HepG2 (cell line): ENCODE measurements around the gene NKPD1. TPM values are rescaled to one million over a fixed set of nuclear protein-coding genes. Genes with fewer than 3 reads are reported as not detected.
"Not testable (repeated sequence)": the region's sequence is repeated elsewhere in the genome, so short reads cannot be mapped to it uniquely, and the experiment has no call there.

Experiments
- ATAC-seq: fragments of 200-7000 bp; cut with Tn5 transposase; 3 replicates; pipeline ENCODE4 v1.9.1; 2020; ENCODE audit warnings: mild to moderate bottlenecking, moderate library complexity
- BruUV-seq: library from RNA; stranded (reverse); fragments of 400-500 nt; replicated peaks from 2 replicates; lab custom pipeline; 2021; lab: Mats Ljungman, UMichigan
- CTCF ChIA-PET: fragments of 300-600 bp; formaldehyde crosslinking; extraction: SDS; loops from one replicate; lab custom pipeline; 2021; ENCODE audit warnings: low total read pairs, inconsistent platforms, low intra/inter-chr PET ratio; lab: Yijun Ruan, JAX
- POLR2A ChIA-PET: fragments of 350-600 bp; sonication (Branson Sonifier 250); formaldehyde crosslinking; loops from one replicate; lab custom pipeline; 2020; ENCODE audit warnings: antibody characterized with exemption, inconsistent platforms; lab: Yijun Ruan, JAX
- DNase-seq: peaks from one replicate; pipeline ENCODE4 v3.0.0-alpha.2; 2015; ENCODE audit warnings: low spot score
- FAIRE-seq: peaks from 3 replicates; lab custom pipeline; 2011; peaks lifted over from hg19 to GRCh38; lab: Jason Lieb, UNC
- H2AFZ ChIP-seq: one replicate; pipeline ENCODE4 v1.6.1; 2011; ENCODE audit warnings: low read length, inconsistent platforms
- H3K27ac ChIP-seq: fragments of 300-600 bp; 3 replicates; pipeline ENCODE4 v1.8.0; 2011; ENCODE audit warnings: mixed run types, mild to moderate bottlenecking, mixed read lengths, low read length, inconsistent platforms; ENCODE audit not compliant: insufficient read depth; ENCODE audit errors: extremely low read length
- H3K27me3 ChIP-seq, 2 experiments: fragments of 200-600 bp in 1 of 2; 2 replicates in 1 of 2; 3 replicates in 1 of 2; pipeline versions ENCODE4 v1.6.0 to v1.8.0; 2011; ENCODE audit warnings: low read length in 2 of 2, mild to moderate bottlenecking in 2 of 2, moderate library complexity in 2 of 2, inconsistent platforms in 1 of 2; ENCODE audit not compliant: insufficient read depth in 2 of 2, control insufficient read depth in 1 of 2
- H3K36me3 ChIP-seq, 2 experiments: fragments of 200-600 bp in 1 of 2; replicated peaks in 1 of 2; 2 replicates in 1 of 2; 3 replicates in 1 of 2; pipeline versions ENCODE4 v1.5.1 to v1.8.0; 2011; ENCODE audit warnings: low read length in 2 of 2, inconsistent platforms in 1 of 2; ENCODE audit not compliant: insufficient read depth in 2 of 2, control insufficient read depth in 1 of 2
- H3K4me1 ChIP-seq: 2 replicates; pipeline ENCODE4 v1.5.1; 2012; ENCODE audit warnings: low read length, inconsistent platforms; ENCODE audit not compliant: insufficient read depth
- H3K4me2 ChIP-seq: 2 replicates; pipeline ENCODE4 v1.6.0; 2011; ENCODE audit warnings: low read depth, low read length, inconsistent platforms
- H3K4me3 ChIP-seq, 3 experiments: fragments of 200-600 bp in 1 of 3; sonication (generic), shearing (Covaris generic) in 1 of 3; replicated peaks in 1 of 3; 2 replicates each; pipeline ENCODE4 v1.5.1; 2011 to 2016; ENCODE audit warnings: low read length in 3 of 3, inconsistent platforms in 2 of 3, low read depth in 2 of 3, mild to moderate bottlenecking in 2 of 3, control low read depth in 1 of 3, mixed read lengths in 1 of 3; ENCODE audit not compliant: insufficient read depth in 1 of 3
- H3K79me2 ChIP-seq: one replicate; pipeline ENCODE4 v1.6.1; 2011; ENCODE audit warnings: low read length, inconsistent platforms; ENCODE audit not compliant: insufficient read depth
- H3K9ac ChIP-seq: 2 replicates; pipeline ENCODE4 v1.6.0; 2011; ENCODE audit warnings: mild to moderate bottlenecking, low read depth, low read length, inconsistent platforms; ENCODE audit not compliant: insufficient read depth
- H3K9me3 ChIP-seq: 2 replicates; pipeline ENCODE4 v1.5.1; 2012; ENCODE audit warnings: mild to moderate bottlenecking, low read length
- H4K20me1 ChIP-seq: 2 replicates; pipeline ENCODE4 v1.6.0; 2011; ENCODE audit warnings: inconsistent platforms, mild to moderate bottlenecking, low read length, moderate library complexity; ENCODE audit not compliant: insufficient read depth
- MAFF ChIP-seq: IDR thresholded peaks from 2 replicates; pipeline ENCODE4 v1.6.1; 2011; ENCODE audit warnings: low read depth, low read length, improper control_type of control experiment
- ZNF572 ChIP-seq: sonication (generic); formaldehyde crosslinking; IDR thresholded peaks from 2 replicates; pipeline ENCODE4 v1.5.1; 2020; ENCODE audit warnings: mild to moderate bottlenecking, missing genetic modification reagents
- WGBS: methylation state at CpG from one replicate; pipeline ENCODE4 v1.1.6; 2017; ENCODE audit warnings: low lambda C conversion rate; 5-methylcytosine and 5-hydroxymethylcytosine counted together
- in situ Hi-C: cut with HindIII; loops from 2 replicates; pipeline ENCODE4 v1.10.0; 2017; ENCODE audit warnings: low pct_unique_long_range_greater_than_20kb; ENCODE audit not compliant: extremely low pct_ligation_motif_present
- intact Hi-C: fragments of 100-400 bp; cut with micrococcal nuclease; formaldehyde crosslinking; loops from one replicate; pipeline ENCODE4 v1.10.0; 2022; ENCODE audit not compliant: unreplicated experiment
- polyA plus RNA-seq, 8 experiments: library from polyadenylated mRNA; depleted of rRNA in 3 of 8; stranded (reverse) in 7 of 8; unstranded in 1 of 8; fragments of >200 nt; fragmentation: Illumina TruSeq in 4 of 8; extraction: Trizol in 4 of 8; gene quantifications; 2 replicates each; pipeline versions ENCODE4 v1.2.1 to v1.2.3, GENCODE V29; 2011 to 2016; ENCODE audit warnings: low read depth in 4 of 8, missing spikeins in 1 of 8, mixed read lengths in 1 of 8; ENCODE audit not compliant: insufficient read depth in 1 of 8
- total RNA-seq, 5 experiments: library from RNA; depleted of rRNA; stranded (reverse); fragments of >200 nt; fragmentation: Illumina TruSeq; extraction: Trizol; gene quantifications; 2 replicates each; pipeline ENCODE4 v1.2.3, GENCODE V29; 2016; ENCODE audit warnings: low read depth in 1 of 5
- TF ChIP-seq, protein P1 (sequence below): sonication (generic); formaldehyde crosslinking; IDR thresholded peaks from 2 replicates; pipeline ENCODE4 v1.9.0; 2021; ENCODE audit warnings: mild to moderate bottlenecking, missing genetic modification reagents
- TF ChIP-seq, protein P2 (sequence below): sonication (generic); formaldehyde crosslinking; IDR thresholded peaks from 2 replicates; pipeline ENCODE4 v1.4.0; 2020; ENCODE audit warnings: mild to moderate bottlenecking, missing genetic modification reagents
- TF ChIP-seq, protein P3 (sequence below): sonication (generic); formaldehyde crosslinking; IDR thresholded peaks from 2 replicates; pipeline ENCODE4 v1.4.0; 2020; ENCODE audit warnings: mild to moderate bottlenecking, missing genetic modification reagents, borderline replicate concordance

The NKPD1 gene
- total and polyA plus RNA-seq, 2 of the 13 experiments (the other 11 are each of a cell fraction or from before 2014, with no cell fraction given) = 0.03 TPM; not detected in 1

DNA sequence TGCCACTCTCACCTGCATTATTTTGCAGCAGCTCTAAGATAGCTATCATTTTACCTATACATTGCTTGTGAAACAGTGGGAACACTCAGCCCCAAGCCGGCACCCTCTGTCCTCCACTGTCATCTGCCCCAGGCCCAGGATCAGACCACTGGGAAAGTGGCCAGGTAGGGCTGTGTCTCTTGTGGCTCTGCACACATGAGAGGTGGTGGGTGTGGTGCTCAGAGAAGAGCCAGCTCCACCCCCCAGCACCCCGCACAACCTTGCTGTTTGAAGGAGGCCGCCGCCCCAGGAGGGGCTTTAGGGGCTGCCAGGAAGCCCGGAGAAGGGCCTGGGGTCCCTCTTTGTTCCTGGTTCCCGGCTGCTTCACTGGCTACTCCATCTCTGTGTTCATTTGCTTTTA, 41.2 kb downstream of the NKPD1 start (continued):
- TF ChIP-seq, protein P1, sequence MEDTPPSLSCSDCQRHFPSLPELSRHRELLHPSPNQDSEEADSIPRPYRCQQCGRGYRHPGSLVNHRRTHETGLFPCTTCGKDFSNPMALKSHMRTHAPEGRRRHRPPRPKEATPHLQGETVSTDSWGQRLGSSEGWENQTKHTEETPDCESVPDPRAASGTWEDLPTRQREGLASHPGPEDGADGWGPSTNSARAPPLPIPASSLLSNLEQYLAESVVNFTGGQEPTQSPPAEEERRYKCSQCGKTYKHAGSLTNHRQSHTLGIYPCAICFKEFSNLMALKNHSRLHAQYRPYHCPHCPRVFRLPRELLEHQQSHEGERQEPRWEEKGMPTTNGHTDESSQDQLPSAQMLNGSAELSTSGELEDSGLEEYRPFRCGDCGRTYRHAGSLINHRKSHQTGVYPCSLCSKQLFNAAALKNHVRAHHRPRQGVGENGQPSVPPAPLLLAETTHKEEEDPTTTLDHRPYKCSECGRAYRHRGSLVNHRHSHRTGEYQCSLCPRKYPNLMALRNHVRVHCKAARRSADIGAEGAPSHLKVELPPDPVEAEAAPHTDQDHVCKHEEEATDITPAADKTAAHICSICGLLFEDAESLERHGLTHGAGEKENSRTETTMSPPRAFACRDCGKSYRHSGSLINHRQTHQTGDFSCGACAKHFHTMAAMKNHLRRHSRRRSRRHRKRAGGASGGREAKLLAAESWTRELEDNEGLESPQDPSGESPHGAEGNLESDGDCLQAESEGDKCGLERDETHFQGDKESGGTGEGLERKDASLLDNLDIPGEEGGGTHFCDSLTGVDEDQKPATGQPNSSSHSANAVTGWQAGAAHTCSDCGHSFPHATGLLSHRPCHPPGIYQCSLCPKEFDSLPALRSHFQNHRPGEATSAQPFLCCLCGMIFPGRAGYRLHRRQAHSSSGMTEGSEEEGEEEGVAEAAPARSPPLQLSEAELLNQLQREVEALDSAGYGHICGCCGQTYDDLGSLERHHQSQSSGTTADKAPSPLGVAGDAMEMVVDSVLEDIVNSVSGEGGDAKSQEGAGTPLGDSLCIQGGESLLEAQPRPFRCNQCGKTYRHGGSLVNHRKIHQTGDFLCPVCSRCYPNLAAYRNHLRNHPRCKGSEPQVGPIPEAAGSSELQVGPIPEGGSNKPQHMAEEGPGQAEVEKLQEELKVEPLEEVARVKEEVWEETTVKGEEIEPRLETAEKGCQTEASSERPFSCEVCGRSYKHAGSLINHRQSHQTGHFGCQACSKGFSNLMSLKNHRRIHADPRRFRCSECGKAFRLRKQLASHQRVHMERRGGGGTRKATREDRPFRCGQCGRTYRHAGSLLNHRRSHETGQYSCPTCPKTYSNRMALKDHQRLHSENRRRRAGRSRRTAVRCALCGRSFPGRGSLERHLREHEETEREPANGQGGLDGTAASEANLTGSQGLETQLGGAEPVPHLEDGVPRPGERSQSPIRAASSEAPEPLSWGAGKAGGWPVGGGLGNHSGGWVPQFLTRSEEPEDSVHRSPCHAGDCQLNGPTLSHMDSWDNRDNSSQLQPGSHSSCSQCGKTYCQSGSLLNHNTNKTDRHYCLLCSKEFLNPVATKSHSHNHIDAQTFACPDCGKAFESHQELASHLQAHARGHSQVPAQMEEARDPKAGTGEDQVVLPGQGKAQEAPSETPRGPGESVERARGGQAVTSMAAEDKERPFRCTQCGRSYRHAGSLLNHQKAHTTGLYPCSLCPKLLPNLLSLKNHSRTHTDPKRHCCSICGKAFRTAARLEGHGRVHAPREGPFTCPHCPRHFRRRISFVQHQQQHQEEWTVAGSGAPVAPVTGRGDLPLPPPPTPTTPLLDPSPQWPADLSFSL (CRISPR knock-in tag) = no peak
- TF ChIP-seq ZNF572 = no peak
- TF ChIP-seq, protein P2, sequence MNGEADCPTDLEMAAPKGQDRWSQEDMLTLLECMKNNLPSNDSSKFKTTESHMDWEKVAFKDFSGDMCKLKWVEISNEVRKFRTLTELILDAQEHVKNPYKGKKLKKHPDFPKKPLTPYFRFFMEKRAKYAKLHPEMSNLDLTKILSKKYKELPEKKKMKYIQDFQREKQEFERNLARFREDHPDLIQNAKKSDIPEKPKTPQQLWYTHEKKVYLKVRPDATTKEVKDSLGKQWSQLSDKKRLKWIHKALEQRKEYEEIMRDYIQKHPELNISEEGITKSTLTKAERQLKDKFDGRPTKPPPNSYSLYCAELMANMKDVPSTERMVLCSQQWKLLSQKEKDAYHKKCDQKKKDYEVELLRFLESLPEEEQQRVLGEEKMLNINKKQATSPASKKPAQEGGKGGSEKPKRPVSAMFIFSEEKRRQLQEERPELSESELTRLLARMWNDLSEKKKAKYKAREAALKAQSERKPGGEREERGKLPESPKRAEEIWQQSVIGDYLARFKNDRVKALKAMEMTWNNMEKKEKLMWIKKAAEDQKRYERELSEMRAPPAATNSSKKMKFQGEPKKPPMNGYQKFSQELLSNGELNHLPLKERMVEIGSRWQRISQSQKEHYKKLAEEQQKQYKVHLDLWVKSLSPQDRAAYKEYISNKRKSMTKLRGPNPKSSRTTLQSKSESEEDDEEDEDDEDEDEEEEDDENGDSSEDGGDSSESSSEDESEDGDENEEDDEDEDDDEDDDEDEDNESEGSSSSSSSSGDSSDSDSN (CRISPR knock-in tag) = no peak
- TF ChIP-seq MAFF = no peak
- TF ChIP-seq, protein P3, sequence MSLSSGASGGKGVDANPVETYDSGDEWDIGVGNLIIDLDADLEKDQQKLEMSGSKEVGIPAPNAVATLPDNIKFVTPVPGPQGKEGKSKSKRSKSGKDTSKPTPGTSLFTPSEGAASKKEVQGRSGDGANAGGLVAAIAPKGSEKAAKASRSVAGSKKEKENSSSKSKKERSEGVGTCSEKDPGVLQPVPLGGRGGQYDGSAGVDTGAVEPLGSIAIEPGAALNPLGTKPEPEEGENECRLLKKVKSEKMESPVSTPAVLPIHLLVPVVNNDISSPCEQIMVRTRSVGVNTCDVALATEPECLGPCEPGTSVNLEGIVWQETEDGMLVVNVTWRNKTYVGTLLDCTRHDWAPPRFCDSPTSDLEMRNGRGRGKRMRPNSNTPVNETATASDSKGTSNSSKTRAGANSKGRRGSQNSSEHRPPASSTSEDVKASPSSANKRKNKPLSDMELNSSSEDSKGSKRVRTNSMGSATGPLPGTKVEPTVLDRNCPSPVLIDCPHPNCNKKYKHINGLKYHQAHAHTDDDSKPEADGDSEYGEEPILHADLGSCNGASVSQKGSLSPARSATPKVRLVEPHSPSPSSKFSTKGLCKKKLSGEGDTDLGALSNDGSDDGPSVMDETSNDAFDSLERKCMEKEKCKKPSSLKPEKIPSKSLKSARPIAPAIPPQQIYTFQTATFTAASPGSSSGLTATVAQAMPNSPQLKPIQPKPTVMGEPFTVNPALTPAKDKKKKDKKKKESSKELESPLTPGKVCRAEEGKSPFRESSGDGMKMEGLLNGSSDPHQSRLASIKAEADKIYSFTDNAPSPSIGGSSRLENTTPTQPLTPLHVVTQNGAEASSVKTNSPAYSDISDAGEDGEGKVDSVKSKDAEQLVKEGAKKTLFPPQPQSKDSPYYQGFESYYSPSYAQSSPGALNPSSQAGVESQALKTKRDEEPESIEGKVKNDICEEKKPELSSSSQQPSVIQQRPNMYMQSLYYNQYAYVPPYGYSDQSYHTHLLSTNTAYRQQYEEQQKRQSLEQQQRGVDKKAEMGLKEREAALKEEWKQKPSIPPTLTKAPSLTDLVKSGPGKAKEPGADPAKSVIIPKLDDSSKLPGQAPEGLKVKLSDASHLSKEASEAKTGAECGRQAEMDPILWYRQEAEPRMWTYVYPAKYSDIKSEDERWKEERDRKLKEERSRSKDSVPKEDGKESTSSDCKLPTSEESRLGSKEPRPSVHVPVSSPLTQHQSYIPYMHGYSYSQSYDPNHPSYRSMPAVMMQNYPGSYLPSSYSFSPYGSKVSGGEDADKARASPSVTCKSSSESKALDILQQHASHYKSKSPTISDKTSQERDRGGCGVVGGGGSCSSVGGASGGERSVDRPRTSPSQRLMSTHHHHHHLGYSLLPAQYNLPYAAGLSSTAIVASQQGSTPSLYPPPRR = no peak

DNA sequence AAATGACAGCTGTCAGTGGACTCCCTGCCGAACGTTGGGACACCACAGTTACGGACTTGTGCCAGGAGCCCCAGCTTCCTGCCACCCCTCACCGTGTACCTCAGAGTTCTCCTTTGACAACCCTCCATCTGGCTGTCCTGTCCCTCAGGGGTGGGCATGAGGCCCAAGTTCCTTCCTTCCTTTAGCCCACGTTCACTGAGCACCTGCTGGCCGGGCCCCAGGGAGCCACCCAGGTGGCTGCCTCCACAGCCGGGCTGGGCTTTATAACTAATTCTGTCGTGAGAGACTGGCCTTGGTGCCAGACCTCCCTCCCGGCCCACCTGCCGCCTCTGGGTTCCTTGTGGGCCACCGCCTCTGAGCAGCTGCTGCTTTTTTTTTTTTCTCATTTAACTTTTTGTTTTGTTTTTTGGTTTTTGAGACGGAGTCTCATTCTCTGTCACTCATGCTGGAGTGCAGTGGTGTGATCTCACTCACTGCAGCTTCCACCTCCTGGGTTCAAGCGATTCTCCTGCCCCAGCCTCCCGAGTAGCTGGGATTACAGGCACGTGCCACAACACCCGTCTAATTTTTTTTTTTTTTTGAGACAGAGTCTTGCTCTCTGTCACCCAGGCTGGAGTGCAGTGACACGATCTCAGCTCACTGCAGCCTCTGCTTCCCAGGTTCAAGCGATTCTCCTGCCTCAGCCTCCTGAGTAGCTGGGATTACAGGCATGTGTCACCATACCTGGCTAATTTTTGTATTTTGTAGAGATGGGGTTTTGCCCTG, 42.0 kb downstream of the NKPD1 start:
- POLR2A ChIA-PET = interaction anchor here (1.1 kb wide), 1 partner anchor 20 kb away, joined by 3 read pairs; no protein-coding TSS in a partner anchor
- DNase-seq, H3K27ac ChIP-seq, H3K9ac ChIP-seq, H3K4me3 ChIP-seq, H3K4me2 ChIP-seq, H2AFZ ChIP-seq, ATAC-seq, in situ Hi-C loops, BruUV-seq, intact Hi-C loops, CTCF ChIA-PET, H3K27me3 ChIP-seq, FAIRE-seq, H3K9me3 ChIP-seq, H3K36me3 ChIP-seq: not testable (repeated sequence)
- peaks cover 16% of the 10 kb centered on the region for H3K4me1 ChIP-seq
- H3K79me2 ChIP-seq = peaks cover 67% of the 10 kb centered on the region
- 89% methylated on average over 14 of the region's 18 CpGs for WGBS
- peaks cover 10% of the 10 kb centered on the region for H4K20me1 ChIP-seq
